ENCODE measurements around the gene MAP1LC3A.

GRCh38 chr20:34535857-34536256 lies 22.7 kb upstream of the MAP1LC3A start:
- no peak for TF ChIP-seq CTCF (IDR thresholded peaks at IDR 0.05)
- TF ChIP-seq POLR2A (IDR thresholded peaks at IDR 0.05) = no peak

Measured in body of pancreas (tissue), 4 donors.